Measurements from ENCODE around the gene TLR5. TPM values are rescaled to one million over a fixed set of nuclear protein-coding genes. Genes with fewer than 3 reads are reported as not detected.

TLR5 gene
- total and polyA plus RNA-seq, 2 donors (not counting 1 experiment from before 2014, with no cell fraction given), result 0.17 to 0.19 TPM

DNA sequence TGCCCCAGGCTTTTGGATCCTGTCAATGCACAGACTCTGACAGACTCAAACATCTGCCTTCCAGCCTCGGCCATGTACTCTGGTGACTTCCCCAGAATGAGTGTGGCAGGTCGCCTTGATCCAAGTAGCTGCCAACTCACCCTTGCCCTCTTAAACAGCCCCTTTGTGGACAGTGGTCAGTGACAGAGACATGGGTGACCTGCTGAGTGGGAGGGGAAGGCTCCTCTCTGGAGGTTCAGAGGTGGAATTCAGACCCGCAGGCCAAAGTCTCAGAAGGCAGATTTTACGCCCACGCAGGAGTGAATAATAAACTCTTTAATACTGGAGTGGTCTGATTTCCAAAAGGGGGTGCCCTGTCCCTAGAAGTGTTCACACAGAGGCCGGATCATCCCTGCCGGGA lies 63.5 kb downstream of the TLR5 start:
- Histone ChIP-seq H3K4me3 (replicated peaks in 1 of 4; ENCODE audit: control extremely low read depth in 1 of 4, insufficient read depth in 1 of 4, low read depth in 3 of 4, low read length in 4 of 4) (no peak overlapping the region), H3K4me1 (ENCODE audit: control insufficient read depth, extremely low read depth, insufficient read depth, low read length) (no peaks in the 10 kb centered on the region), H3K4me2 (ENCODE audit: extremely low read depth, insufficient read depth, low read length) (no peak overlapping the region), H3K27me3 (ENCODE audit: control insufficient read depth, insufficient read depth, low read length) (peaks cover 17% of the 10 kb centered on the region), H3K9me3 (ENCODE audit: control insufficient read depth, insufficient read depth, low read depth, low read length) (no peaks in the 10 kb centered on the region), H3K79me2 (ENCODE audit: control insufficient read depth, insufficient read depth, low read length) (no peaks in the 10 kb centered on the region), H2AFZ (ENCODE audit: low read length) (no peak overlapping the region), H3K36me3 (ENCODE audit: control insufficient read depth, insufficient read depth, low read length) (no peaks in the 10 kb centered on the region), H3K9ac (ENCODE audit: insufficient read depth, low read length) (no peak overlapping the region), H3K27ac (ENCODE audit: insufficient read depth, low read length) (no peak overlapping the region), H4K20me1 (ENCODE audit: control insufficient read depth, extremely low read depth, insufficient read depth, low read length) (no peaks in the 10 kb centered on the region)
- no peak for DNase-seq (ENCODE audit: low read depth in 2 of 2)
- TF ChIP-seq EZH2 (IDR thresholded peaks at IDR 0.05; ENCODE audit: low read length, missing control alignments) (no peak), CTCF (conservative IDR thresholded peaks at IDR 0.05 in 1 of 2, IDR thresholded peaks at IDR 0.05 in 1 of 2; ENCODE audit: low read depth in 1 of 2, low read length in 2 of 2) (no peak)

DNA sequence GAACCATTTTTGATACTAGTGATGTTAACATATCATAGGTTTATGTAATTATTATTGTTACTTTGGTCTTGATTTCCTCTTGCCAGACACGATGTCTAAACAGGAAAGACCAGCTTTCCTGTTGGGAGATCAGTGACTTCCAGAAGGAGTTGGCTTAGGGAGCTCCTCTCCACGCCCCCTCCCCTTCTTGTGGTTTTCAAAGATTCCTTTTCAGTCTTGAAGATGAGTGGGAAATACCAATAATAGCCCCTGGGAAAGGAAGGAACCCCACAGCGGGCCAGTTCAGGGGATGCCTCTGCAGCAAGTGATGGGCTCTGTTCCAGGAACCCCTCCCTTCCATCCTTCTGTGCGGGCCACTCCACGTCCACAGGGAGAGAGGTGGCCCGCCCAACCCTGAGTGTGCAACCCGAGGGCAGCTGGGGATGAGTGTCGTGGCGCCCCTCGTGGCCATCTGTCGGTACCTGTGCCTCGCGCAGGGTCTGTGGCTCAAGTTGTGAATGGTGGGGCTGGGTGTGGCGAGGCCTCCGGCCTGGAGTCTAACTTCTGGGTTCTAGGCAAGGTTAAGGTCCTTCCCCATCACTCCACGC lies 65.7 kb downstream of the TLR5 start:
- no peaks in the 10 kb centered on the region for H3K4me1 ChIP-seq (ENCODE audit: control insufficient read depth, extremely low read depth, insufficient read depth, low read length)
- no peaks in the 10 kb centered on the region for H4K20me1 ChIP-seq (ENCODE audit: control insufficient read depth, extremely low read depth, insufficient read depth, low read length)
- H3K4me3 ChIP-seq (replicated peaks in 1 of 4; ENCODE audit: control extremely low read depth in 1 of 4, insufficient read depth in 1 of 4, low read depth in 3 of 4, low read length in 4 of 4), result no peak overlapping the region
- no peak overlapping the region for H3K9ac ChIP-seq (ENCODE audit: insufficient read depth, low read length)
- H3K36me3 ChIP-seq (ENCODE audit: control insufficient read depth, insufficient read depth, low read length), result no peaks in the 10 kb centered on the region
- TF ChIP-seq EZH2 (IDR thresholded peaks at IDR 0.05; ENCODE audit: low read length, missing control alignments) (no peak), CTCF (conservative IDR thresholded peaks at IDR 0.05 in 1 of 2, IDR thresholded peaks at IDR 0.05 in 1 of 2; ENCODE audit: low read depth in 1 of 2, low read length in 2 of 2) (peak in 1 of 2 donors; percentile 3)
- no peak overlapping the region for H3K27ac ChIP-seq (ENCODE audit: insufficient read depth, low read length)
- H3K4me2 ChIP-seq (ENCODE audit: extremely low read depth, insufficient read depth, low read length), result no peak overlapping the region
- peaks cover 24% of the 10 kb centered on the region for H3K27me3 ChIP-seq (ENCODE audit: control insufficient read depth, insufficient read depth, low read length)
- no peak for DNase-seq (ENCODE audit: low read depth in 2 of 2)
- no peak overlapping the region for H2AFZ ChIP-seq (ENCODE audit: low read length)
- H3K9me3 ChIP-seq (ENCODE audit: control insufficient read depth, insufficient read depth, low read depth, low read length), result no peaks in the 10 kb centered on the region
- H3K79me2 ChIP-seq (ENCODE audit: control insufficient read depth, insufficient read depth, low read length), result no peaks in the 10 kb centered on the region

DNA sequence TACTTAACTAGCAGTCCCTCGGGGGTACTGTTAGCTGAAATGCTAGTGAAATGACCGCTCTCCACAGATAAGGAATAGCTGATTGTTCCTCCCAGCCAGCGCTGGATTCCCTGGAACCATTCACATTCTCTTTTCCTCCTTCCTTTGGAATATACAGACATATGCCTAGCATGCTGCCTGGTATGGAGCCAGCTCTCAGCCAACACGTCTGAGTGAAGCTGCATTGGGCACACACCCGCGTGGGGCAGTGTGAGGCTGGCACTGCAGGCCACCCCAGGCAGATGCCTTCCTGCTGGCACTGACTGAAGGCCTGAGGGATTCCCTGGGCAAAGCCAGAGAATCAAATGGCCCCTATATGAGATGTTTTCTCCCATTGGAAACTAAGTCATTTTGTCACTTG lies 66.7 kb downstream of the TLR5 start:
- TF ChIP-seq CTCF (conservative IDR thresholded peaks at IDR 0.05 in 1 of 2, IDR thresholded peaks at IDR 0.05 in 1 of 2; ENCODE audit: low read depth in 1 of 2, low read length in 2 of 2) (no peak), EZH2 (IDR thresholded peaks at IDR 0.05; ENCODE audit: low read length, missing control alignments) (no peak)
- H3K36me3 ChIP-seq (ENCODE audit: control insufficient read depth, insufficient read depth, low read length), result no peaks in the 10 kb centered on the region
- no peak overlapping the region for H3K9ac ChIP-seq (ENCODE audit: insufficient read depth, low read length)
- H3K9me3 ChIP-seq (ENCODE audit: control insufficient read depth, insufficient read depth, low read depth, low read length), result no peaks in the 10 kb centered on the region
- no peak overlapping the region for H3K27ac ChIP-seq (ENCODE audit: insufficient read depth, low read length)
- peaks cover 24% of the 10 kb centered on the region for H3K27me3 ChIP-seq (ENCODE audit: control insufficient read depth, insufficient read depth, low read length)
- no peak overlapping the region for H3K4me2 ChIP-seq (ENCODE audit: extremely low read depth, insufficient read depth, low read length)
- H3K4me3 ChIP-seq (replicated peaks in 1 of 4; ENCODE audit: control extremely low read depth in 1 of 4, insufficient read depth in 1 of 4, low read depth in 3 of 4, low read length in 4 of 4), result no peak overlapping the region
- no peaks in the 10 kb centered on the region for H4K20me1 ChIP-seq (ENCODE audit: control insufficient read depth, extremely low read depth, insufficient read depth, low read length)
- no peaks in the 10 kb centered on the region for H3K4me1 ChIP-seq (ENCODE audit: control insufficient read depth, extremely low read depth, insufficient read depth, low read length)
- H2AFZ ChIP-seq (ENCODE audit: low read length), result no peak overlapping the region
- no peak for DNase-seq (ENCODE audit: low read depth in 2 of 2)
- no peaks in the 10 kb centered on the region for H3K79me2 ChIP-seq (ENCODE audit: control insufficient read depth, insufficient read depth, low read length)
